K562 (cell line): ENCODE measurements around the gene SOWAHB. TPM values are rescaled to one million over a fixed set of nuclear protein-coding genes. Genes with fewer than 3 reads are reported as not detected.
"Not testable (repeated sequence)": the region's sequence is repeated elsewhere in the genome, so short reads cannot be mapped to it uniquely, and the experiment has no call there.

Experiments
- ATAC-seq: fragments of 200-7000 bp; cut with Tn5 transposase; 3 replicates; pipeline ENCODE4 v1.9.1; 2020; ENCODE audit warnings: moderate library complexity
- BruUV-seq: library from RNA; stranded (reverse); fragments of 400-500 nt; replicated peaks from 2 replicates; lab custom pipeline; 2021; lab: Mats Ljungman, UMichigan
- CTCF ChIA-PET: fragments of 300-600 bp; formaldehyde crosslinking; extraction: SDS; loops from one replicate; lab custom pipeline; 2021; ENCODE audit warnings: low intra/inter-chr PET ratio; lab: Yijun Ruan, JAX
- POLR2A ChIA-PET: fragments of 300-600, 350-650 bp; sonication (Branson Sonifier 250); formaldehyde crosslinking; extraction: SDS; loops from one replicate; lab custom pipeline; 2021; ENCODE audit warnings: antibody characterized with exemption, inconsistent platforms; lab: Yijun Ruan, JAX
- DNase-seq, 4 experiments: peaks; one replicate each; pipeline versions ENCODE4 v3.0.0 to v3.0.0-alpha.2; 2011 to 2018; ENCODE audit warnings: low spot score in 3 of 4, mixed read lengths in 3 of 4; ENCODE audit errors: extremely low read depth in 1 of 4
- FAIRE-seq: peaks from 2 replicates; lab custom pipeline; 2011; peaks lifted over from hg19 to GRCh38; lab: Jason Lieb, UNC
- H2AFZ ChIP-seq: 2 replicates; pipeline ENCODE4 v1.6.0; 2011; ENCODE audit warnings: low read depth, low read length, control low read depth, inconsistent platforms
- H3K27ac ChIP-seq: fragments of 200-600 bp; 3 replicates; pipeline ENCODE4 v1.8.0; 2011; ENCODE audit warnings: low read depth, mild to moderate bottlenecking, control low read depth, inconsistent platforms, low read length, moderate library complexity, mixed read lengths; ENCODE audit errors: extremely low read depth
- H3K27me3 ChIP-seq, 2 experiments: fragments of 300-600 bp in 1 of 2; 2 replicates in 1 of 2; 3 replicates in 1 of 2; pipeline versions ENCODE4 v1.6.0 to v1.8.0; 2011; ENCODE audit warnings: inconsistent platforms in 2 of 2, low read length in 2 of 2, mild to moderate bottlenecking in 1 of 2, mixed read lengths in 1 of 2, moderate library complexity in 1 of 2; ENCODE audit not compliant: control insufficient read depth in 2 of 2, insufficient read depth in 2 of 2
- H3K36me3 ChIP-seq: fragments of 300-600 bp; 3 replicates; pipeline ENCODE4 v1.8.0; 2011; ENCODE audit warnings: mild to moderate bottlenecking, low read length, inconsistent platforms; ENCODE audit not compliant: control insufficient read depth, insufficient read depth
- H3K4me1 ChIP-seq, 2 experiments: fragments of 200-600 bp in 1 of 2; replicated peaks in 1 of 2; 2 replicates in 1 of 2; 3 replicates in 1 of 2; pipeline versions ENCODE4 v1.5.1 to v1.8.0; 2011; ENCODE audit warnings: inconsistent platforms in 2 of 2, low read length in 2 of 2, mild to moderate bottlenecking in 1 of 2, mixed read lengths in 1 of 2, moderate library complexity in 1 of 2; ENCODE audit not compliant: control insufficient read depth in 2 of 2, insufficient read depth in 2 of 2
- H3K4me2 ChIP-seq: 2 replicates; pipeline ENCODE4 v1.6.1; 2011; ENCODE audit warnings: low read length, control low read depth, inconsistent platforms, mixed read lengths; ENCODE audit not compliant: insufficient read depth
- H3K4me3 ChIP-seq: fragments of 200-600 bp; sonication (generic), shearing (Covaris generic); 2 replicates; pipeline ENCODE4 v1.5.1; 2016; ENCODE audit warnings: control low read depth, inconsistent platforms
- H3K79me2 ChIP-seq: fragments of 200-600 bp; 3 replicates; pipeline ENCODE4 v1.8.0; 2011; ENCODE audit warnings: low read length, inconsistent platforms; ENCODE audit not compliant: control insufficient read depth, insufficient read depth
- H3K9ac ChIP-seq, 2 experiments: 2 replicates each; pipeline versions ENCODE4 v1.6.0 to v1.6.1; 2011; ENCODE audit warnings: low read depth in 2 of 2, low read length in 2 of 2, control low read depth in 1 of 2, inconsistent platforms in 1 of 2, mild to moderate bottlenecking in 1 of 2, mixed read lengths in 1 of 2; ENCODE audit not compliant: insufficient read depth in 1 of 2
- H3K9me1 ChIP-seq: one replicate; pipeline ENCODE4 v1.6.0; 2011; ENCODE audit warnings: inconsistent platforms, mild to moderate bottlenecking, low read length, moderate library complexity; ENCODE audit not compliant: control insufficient read depth, insufficient read depth
- H3K9me3 ChIP-seq: replicated peaks from 2 replicates; pipeline ENCODE4 v1.5.1; 2011; ENCODE audit warnings: low read depth, low read length, inconsistent platforms; ENCODE audit not compliant: control insufficient read depth, insufficient read depth
- H4K20me1 ChIP-seq: replicated peaks from 2 replicates; pipeline ENCODE4 v1.6.1; 2011; ENCODE audit warnings: low read length, inconsistent platforms, mixed read lengths; ENCODE audit not compliant: control insufficient read depth, insufficient read depth
- CCAR2 ChIP-seq: fragments of 200-400 bp; formaldehyde crosslinking; IDR thresholded peaks from 2 replicates; pipeline ENCODE4 v1.6.1; 2017; ENCODE audit warnings: mild to moderate bottlenecking, low read depth, low read length
- CTBP1 ChIP-seq: fragments of 450-650 bp; IDR thresholded peaks from 2 replicates; pipeline ENCODE4 v1.6.1; 2016; ENCODE audit warnings: borderline replicate concordance
- L3MBTL2 ChIP-seq: fragments of 450-650 bp; IDR thresholded peaks from 2 replicates; pipeline ENCODE4 v1.6.1; 2016; ENCODE audit warnings: mild to moderate bottlenecking, moderate library complexity
- MAFG ChIP-seq: fragments of 450-650 bp; conservative IDR thresholded peaks from 2 replicates; pipeline ENCODE4 v1.6.1; 2016; ENCODE audit warnings: missing genetic modification characterization, missing compliant biosample characterization
- NCOA6 ChIP-seq: fragments of 450-650 bp; IDR thresholded peaks from 2 replicates; pipeline ENCODE4 v1.6.1; 2017; ENCODE audit warnings: mild to moderate bottlenecking
- PCBP1 ChIP-seq: fragments of 200-400 bp; formaldehyde crosslinking; IDR thresholded peaks from 2 replicates; pipeline ENCODE4 v1.6.1; 2018; ENCODE audit warnings: mild to moderate bottlenecking, low read depth, low read length; ENCODE audit not compliant: poor library complexity, severe bottlenecking
- ZNF3 ChIP-seq: fragments of 250-450 bp; sonication (Bioruptor Pico); IDR thresholded peaks from 2 replicates; pipeline ENCODE4 v1.5.0; 2021; ENCODE audit warnings: mild to moderate bottlenecking, moderate library complexity
- ZNF384 ChIP-seq: IDR thresholded peaks from 2 replicates; pipeline ENCODE4 v1.6.1; 2012; ENCODE audit warnings: low read depth, low read length, improper control_type of control experiment
- ZNF408 ChIP-seq: fragments of 250-450 bp; sonication (Bioruptor Pico); IDR thresholded peaks from 2 replicates; pipeline ENCODE4 v1.4.0; 2020; ENCODE audit warnings: low read depth, mild to moderate bottlenecking, moderate library complexity
- WGBS: fragments of 100-300 bp; shearing (Covaris generic); methylation state at CpG from one replicate; pipeline ENCODE4 v1.1.6; 2016; ENCODE audit warnings: low coverage, mixed read lengths; ENCODE audit not compliant: insufficient coverage; ENCODE audit errors: missing lambda C conversion rate; 5-methylcytosine and 5-hydroxymethylcytosine counted together
- in situ Hi-C: fragments of 300-500 bp; cut with MboI; formaldehyde crosslinking; loops from 4 replicates; pipeline ENCODE4 v1.15.0; 2018; ENCODE audit warnings: inconsistent platforms, mixed read lengths
- intact Hi-C: fragments of 100-400 bp; cut with micrococcal nuclease; formaldehyde crosslinking; loops from 2 replicates; pipeline ENCODE4 v1.14.2; 2022
- polyA plus RNA-seq, 8 experiments: library from polyadenylated mRNA; depleted of rRNA in 4 of 8; stranded (reverse) in 5 of 8; unstranded in 3 of 8; fragments of >200 nt; fragmentation: Nextera tagmentation in 2 of 8; fragmentation: Illumina TruSeq in 1 of 8; extraction: Ambion mirVana in 2 of 8; extraction: Trizol in 1 of 8; gene quantifications; 2 replicates each; pipeline versions ENCODE4 v1.2.1 to v1.2.3, GENCODE V29; 2011 to 2014; ENCODE audit warnings: inconsistent platforms in 1 of 8, missing spikeins in 1 of 8
- total RNA-seq, 7 experiments: library from RNA; depleted of rRNA in 6 of 7; stranded (reverse); fragments of >200 nt in 6 of 7; fragmentation: Illumina TruSeq in 2 of 7; extraction: Trizol in 2 of 7; gene quantifications; 2 replicates each; pipeline versions ENCODE4 v1.2.1 to v1.2.3, GENCODE V29; 2011 to 2021; ENCODE audit warnings: low replicate concordance in 1 of 7
- TF ChIP-seq, protein P1 (sequence below): sonication (generic); formaldehyde crosslinking; IDR thresholded peaks from 2 replicates; pipeline ENCODE4 v1.8.1; 2023; ENCODE audit warnings: mild to moderate bottlenecking, missing genetic modification reagents
- TF ChIP-seq, protein P2 (sequence below), 2 experiments: IDR thresholded peaks; 2 replicates each; pipeline ENCODE4 v1.6.1; 2011; ENCODE audit warnings: borderline replicate concordance in 1 of 2, control low read depth in 1 of 2, low read depth in 1 of 2, low read length in 1 of 2, mild to moderate bottlenecking in 1 of 2, mixed read lengths in 1 of 2, moderate library complexity in 1 of 2; ENCODE audit not compliant: insufficient read depth in 1 of 2, insufficient read length in 1 of 2, poor library complexity in 1 of 2, severe bottlenecking in 1 of 2; ENCODE audit errors: extremely low read depth in 1 of 2

SOWAHB gene
- total and polyA plus RNA-seq, 9 of the 15 experiments (the other 6 are each of a cell fraction or from before 2014, with no cell fraction given): not detected

DNA sequence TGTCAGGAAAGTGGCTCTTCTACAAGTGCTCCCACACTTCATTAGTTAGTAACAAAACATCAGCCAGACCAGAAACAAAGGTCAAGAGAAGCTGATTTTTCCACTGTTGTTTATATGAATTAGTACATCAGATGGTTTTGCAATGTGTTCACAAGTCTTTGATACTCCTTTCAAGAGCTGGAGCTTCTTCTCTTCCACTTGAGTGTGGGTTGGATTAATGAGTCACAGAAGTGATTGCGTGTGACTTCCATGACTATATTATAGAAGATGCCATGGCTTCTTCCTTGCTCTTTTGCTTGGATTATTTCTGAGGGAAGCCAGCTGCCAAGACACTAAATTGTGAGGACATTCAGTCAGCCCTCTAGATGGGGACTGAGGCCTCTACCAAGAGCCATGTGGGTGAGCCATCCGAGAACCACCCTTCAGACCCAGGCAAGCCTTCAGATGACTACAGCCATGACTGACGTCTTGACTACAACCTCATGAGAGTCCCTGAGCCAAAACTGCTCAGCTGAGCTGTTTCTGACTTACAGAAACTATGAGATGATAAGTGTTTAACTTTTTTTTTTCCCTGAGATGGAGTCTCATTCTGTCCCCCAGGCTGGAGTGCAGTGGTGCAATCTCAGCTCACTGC is 18.1 kb downstream of the SOWAHB start:
- 2% methylated on average over 3 of the region's 3 CpGs for WGBS
- Histone ChIP-seq H3K9me3 (no peaks in the 10 kb centered on the region), H3K4me3 (no peak overlapping the region), H3K4me2 (no peak overlapping the region), H3K9me1 (no peaks in the 10 kb centered on the region), H4K20me1 (no peaks in the 10 kb centered on the region; the same call in 1 of the 2 replicates), H3K27me3 (peaks cover 2 to 3% of the 10 kb centered on the region in 2 experiments; a peak in 4 of 5 replicates), H3K36me3 (no peaks in the 10 kb centered on the region), H3K4me1 (no peaks in the 10 kb centered on the region; a peak in 1 of 5 replicates), H3K27ac (no peak overlapping the region), H3K9ac (no peak overlapping the region), H2AFZ (no peak overlapping the region), H3K79me2 (no peaks in the 10 kb centered on the region)
- in situ Hi-C loops: no loop called here
- POLR2A ChIA-PET: no interaction called here
- intact Hi-C loops: no loop called here
- ATAC-seq: no peak
- no TSS peak for BruUV-seq
- no peak for TF ChIP-seq MAFG (tag)
- no peak for TF ChIP-seq ZNF408 (CRISPR knock-in tag)
- TF ChIP-seq, protein P1, sequence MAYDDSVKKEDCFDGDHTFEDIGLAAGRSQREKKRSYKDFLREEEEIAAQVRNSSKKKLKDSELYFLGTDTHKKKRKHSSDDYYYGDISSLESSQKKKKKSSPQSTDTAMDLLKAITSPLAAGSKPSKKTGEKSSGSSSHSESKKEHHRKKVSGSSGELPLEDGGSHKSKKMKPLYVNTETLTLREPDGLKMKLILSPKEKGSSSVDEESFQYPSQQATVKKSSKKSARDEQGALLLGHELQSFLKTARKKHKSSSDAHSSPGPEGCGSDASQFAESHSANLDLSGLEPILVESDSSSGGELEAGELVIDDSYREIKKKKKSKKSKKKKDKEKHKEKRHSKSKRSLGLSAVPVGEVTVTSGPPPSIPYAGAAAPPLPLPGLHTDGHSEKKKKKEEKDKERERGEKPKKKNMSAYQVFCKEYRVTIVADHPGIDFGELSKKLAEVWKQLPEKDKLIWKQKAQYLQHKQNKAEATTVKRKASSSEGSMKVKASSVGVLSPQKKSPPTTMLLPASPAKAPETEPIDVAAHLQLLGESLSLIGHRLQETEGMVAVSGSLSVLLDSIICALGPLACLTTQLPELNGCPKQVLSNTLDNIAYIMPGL (CRISPR knock-in tag): no peak
- TF ChIP-seq L3MBTL2: no peak
- TF ChIP-seq, protein P2, sequence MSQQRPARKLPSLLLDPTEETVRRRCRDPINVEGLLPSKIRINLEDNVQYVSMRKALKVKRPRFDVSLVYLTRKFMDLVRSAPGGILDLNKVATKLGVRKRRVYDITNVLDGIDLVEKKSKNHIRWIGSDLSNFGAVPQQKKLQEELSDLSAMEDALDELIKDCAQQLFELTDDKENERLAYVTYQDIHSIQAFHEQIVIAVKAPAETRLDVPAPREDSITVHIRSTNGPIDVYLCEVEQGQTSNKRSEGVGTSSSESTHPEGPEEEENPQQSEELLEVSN (IDR thresholded peaks at IDR 0.05; ENCODE audit: borderline replicate concordance in 1 of 2, extremely low read depth in 1 of 2, insufficient read depth in 1 of 2, insufficient read length in 1 of 2, low read depth in 1 of 2, low read length in 1 of 2, poor library complexity in 1 of 2, severe bottlenecking in 1 of 2): no peak
- no peak for TF ChIP-seq PCBP1
- TF ChIP-seq NCOA6: no peak
- TF ChIP-seq CTBP1: no peak
- no peak for TF ChIP-seq ZNF3 (CRISPR knock-in tag)
- TF ChIP-seq CCAR2: no peak
- no peak for TF ChIP-seq ZNF384
- CTCF ChIA-PET: no interaction called here
- no peak for FAIRE-seq
- DNase-seq: no peak

DNA sequence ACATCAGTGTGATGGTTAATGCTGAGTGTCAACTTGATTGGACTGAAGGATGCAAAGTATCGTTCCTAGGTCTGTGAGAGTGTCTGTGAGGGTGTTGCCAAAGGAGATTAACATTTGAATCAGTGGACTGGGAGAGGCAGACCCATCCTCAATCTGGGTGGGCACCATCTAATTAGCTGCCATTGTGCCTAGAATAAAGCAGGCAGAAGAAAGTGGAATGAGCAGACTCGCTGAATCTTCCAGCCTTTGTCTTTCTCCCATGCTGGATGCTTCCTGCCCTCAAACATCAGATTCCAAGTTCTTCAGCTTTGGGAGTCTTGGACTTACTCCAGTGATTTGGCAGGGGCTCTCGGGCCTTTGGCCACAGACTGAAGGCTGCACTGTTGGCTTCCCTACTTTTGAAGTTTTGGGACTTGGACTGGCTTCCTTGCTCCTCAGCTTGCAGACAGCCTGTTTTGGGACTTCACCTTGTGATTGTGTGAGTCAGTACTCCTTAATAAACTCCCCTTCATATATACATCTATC is 19.2 kb downstream of the SOWAHB start:
- H3K27ac ChIP-seq, H4K20me1 ChIP-seq, H3K9me1 ChIP-seq, H3K27me3 ChIP-seq, ATAC-seq, H3K9ac ChIP-seq, H3K9me3 ChIP-seq, DNase-seq, H3K4me1 ChIP-seq, H3K79me2 ChIP-seq, H3K4me3 ChIP-seq, FAIRE-seq, BruUV-seq, CTCF ChIA-PET, H2AFZ ChIP-seq, intact Hi-C loops, H3K4me2 ChIP-seq, in situ Hi-C loops, H3K36me3 ChIP-seq: not testable (repeated sequence)
- 0% methylated on average over 3 of the region's 3 CpGs for WGBS
- POLR2A ChIA-PET: interaction anchor here (0.6 to 0.7 kb wide), 2 partner anchors 21 to 63 kb away, joined by 3 read pairs; no protein-coding TSS in a partner anchor
